ELR (cell line): ENCODE data around the gene TRDN.
"Not testable (repeated sequence)": the region's sequence is repeated elsewhere in the genome, so short reads cannot be mapped to it uniquely, and the experiment has no call there.

Experiments used
- DNase-seq: peaks from one replicate; pipeline ENCODE4 v3.0.0-alpha.2; 2015; ENCODE audit warnings: low read depth

TRDN gene

GRCh38 chr6:123295181-123295580, 341.6 kb downstream of the TRDN start:
- DNase-seq = no peak

GRCh38 chr6:123288649-123289048, 348.1 kb downstream of the TRDN start:
- DNase-seq = no peak

- no peak for DNase-seq
Measured at GRCh38 chr6:123276546-123276980, 360.2 kb downstream of the TRDN start.

GRCh38 chr6:123263981-123264380, 372.8 kb downstream of the TRDN start:
- no peak for DNase-seq

GRCh38 chr6:123240626-123241025, 396.1 kb downstream of the TRDN start:
- no peak for DNase-seq

- DNase-seq = no peak
Measured at GRCh38 chr6:123233336-123233735, 403.4 kb downstream of the TRDN start.

- DNase-seq = not testable (repeated sequence)
Measured at GRCh38 chr6:123227789-123228188, 409.0 kb downstream of the TRDN start.

- DNase-seq = no peak
Measured at GRCh38 chr6:123226398-123226797, 410.4 kb downstream of the TRDN start.

- no peak for DNase-seq
Measured at GRCh38 chr6:123224077-123224476, 412.7 kb downstream of the TRDN start.

GRCh38 chr6:123223461-123223860, 413.3 kb downstream of the TRDN start:
- DNase-seq = no peak

- no peak for DNase-seq
Measured at GRCh38 chr6:123215211-123215610, 421.5 kb downstream of the TRDN start.

GRCh38 chr6:123214433-123214832, 422.3 kb downstream of the TRDN start:
- DNase-seq = no peak

- DNase-seq = no peak
Measured at GRCh38 chr6:123213921-123214320, 422.8 kb downstream of the TRDN start.

GRCh38 chr6:123211777-123212545, 424.8 kb downstream of the TRDN start:
- DNase-seq = no peak

- no peak for DNase-seq
Measured at GRCh38 chr6:123210645-123211044, 426.1 kb downstream of the TRDN start.

- DNase-seq = no peak
Measured at GRCh38 chr6:123207967-123208510, 428.7 kb downstream of the TRDN start.

- DNase-seq = no peak
Measured at GRCh38 chr6:123203928-123204327, 432.8 kb downstream of the TRDN start.

- no peak for DNase-seq
Measured at GRCh38 chr6:123201869-123202372, 434.8 kb downstream of the TRDN start.

- DNase-seq = no peak
Measured at GRCh38 chr6:123193298-123193697, 443.5 kb downstream of the TRDN start.

GRCh38 chr6:123189816-123190215, 446.9 kb downstream of the TRDN start:
- DNase-seq = no peak

- DNase-seq = no peak
Measured at GRCh38 chr6:123182998-123183397, 453.8 kb downstream of the TRDN start.

- DNase-seq = no peak
Measured at GRCh38 chr6:123176706-123177105, 460.0 kb downstream of the TRDN start.

GRCh38 chr6:123171341-123172115, 465.2 kb downstream of the TRDN start:
- no peak for DNase-seq
